ENCODE measurements around the gene APC.

- TF ChIP-seq POLR2A (IDR thresholded peaks at IDR 0.05): no peak
- TF ChIP-seq CTCF (IDR thresholded peaks at IDR 0.05): no peak
These were observed 112.2 kb downstream of the APC start for GRCh38 chr5:112849912-112850311.
